Measurements from ENCODE around the gene USP3. TPM values are rescaled to one million over a fixed set of nuclear protein-coding genes. Genes with fewer than 3 reads are reported as not detected.

Gene USP3
- total and polyA plus RNA-seq, 9 of the 15 experiments (the other 6 are each of a cell fraction or from before 2014, with no cell fraction given) = 17.3 to 54.3 (median 34.8) TPM

DNA sequence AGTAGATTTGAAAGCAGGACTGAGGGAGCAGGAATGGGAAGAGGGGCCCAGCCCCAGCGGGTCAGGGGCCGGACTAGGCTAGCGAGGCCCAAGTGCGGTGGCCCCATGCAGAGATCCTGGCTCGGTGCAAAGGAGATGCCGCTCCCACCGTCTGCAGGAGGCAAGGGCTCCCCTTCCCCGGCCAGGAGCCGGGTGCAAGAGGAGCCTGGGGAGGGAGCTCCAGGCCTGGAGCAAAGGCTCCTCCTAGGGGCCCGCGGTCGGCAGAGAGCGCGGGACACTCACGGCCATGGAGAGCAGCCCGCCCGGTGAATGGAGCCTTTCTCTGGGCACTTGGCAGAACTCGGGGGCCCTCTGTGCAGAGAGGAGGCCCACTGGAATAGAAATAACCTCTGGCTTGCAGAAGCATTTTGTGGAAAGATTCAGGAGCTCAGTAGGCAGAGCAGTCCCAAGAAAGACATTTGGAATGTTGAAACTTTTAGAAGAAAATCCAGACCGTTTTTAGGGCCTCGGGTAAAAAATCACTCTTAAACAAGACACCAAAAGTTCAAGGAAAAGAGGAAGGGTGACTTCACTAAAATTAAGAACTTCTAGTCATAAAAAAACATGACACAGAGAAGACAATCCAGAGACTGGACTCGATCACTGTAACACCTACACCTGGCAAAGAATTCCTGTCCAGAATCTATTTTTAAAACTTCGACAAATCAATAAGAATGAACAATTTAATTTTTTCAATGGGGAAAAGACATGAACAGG, 43.0 kb upstream of the USP3 start:
- no peak overlapping the region for H3K27ac ChIP-seq (ENCODE audit: extremely low read depth, low read depth, low read length)
- DNase-seq (ENCODE audit: extremely low read depth in 1 of 4, low spot score in 3 of 4) = no peak
- no peaks in the 10 kb centered on the region; a peak in 1 of 5 replicates for H3K27me3 ChIP-seq (ENCODE audit: control insufficient read depth in 2 of 2, insufficient read depth in 2 of 2, low read length in 2 of 2)
- intact Hi-C loops (cut with micrococcal nuclease) = no loop called here
- 55% methylated on average over 16 of the region's 22 CpGs for WGBS (ENCODE audit: insufficient coverage, low coverage, missing lambda C conversion rate)
- TF ChIP-seq JUND (IDR thresholded peaks at IDR 0.05; ENCODE audit: borderline replicate concordance, low read depth, low read length) (no peak), JUND (tag; IDR thresholded peaks at IDR 0.05; ENCODE audit: borderline replicate concordance, low read depth, low read length) (no peak), CTCF (IDR thresholded peaks at IDR 0.05 in 2 of 3, conservative IDR thresholded peaks at IDR 0.05 in 1 of 3; ENCODE audit: insufficient read depth in 2 of 3, low read depth in 1 of 3, low read length in 3 of 3) (0 out of 6 replicates have a peak, but pooled peaks of 1 of the 3 experiments have one; percentile 6), SRSF9 (IDR thresholded peaks at IDR 0.05; ENCODE audit: borderline replicate concordance, low read depth, low read length) (no peak), SAFB (IDR thresholded peaks at IDR 0.05; ENCODE audit: borderline replicate concordance, low read depth, low read length) (no peak), MTF1 (CRISPR knock-in tag; IDR thresholded peaks at IDR 0.05; ENCODE audit: borderline replicate concordance) (no peak), GTF2F1 (IDR thresholded peaks at IDR 0.05; ENCODE audit: low read depth, low read length) (no peak), FOXM1 (IDR thresholded peaks at IDR 0.05; ENCODE audit: low read depth) (no peak), FOXM1 (CRISPR knock-in tag; IDR thresholded peaks at IDR 0.05; ENCODE audit: low read depth) (no peak), GTF2E2 (tag; IDR thresholded peaks at IDR 0.05) (no peak)
- TF ChIP-seq, protein P1, sequence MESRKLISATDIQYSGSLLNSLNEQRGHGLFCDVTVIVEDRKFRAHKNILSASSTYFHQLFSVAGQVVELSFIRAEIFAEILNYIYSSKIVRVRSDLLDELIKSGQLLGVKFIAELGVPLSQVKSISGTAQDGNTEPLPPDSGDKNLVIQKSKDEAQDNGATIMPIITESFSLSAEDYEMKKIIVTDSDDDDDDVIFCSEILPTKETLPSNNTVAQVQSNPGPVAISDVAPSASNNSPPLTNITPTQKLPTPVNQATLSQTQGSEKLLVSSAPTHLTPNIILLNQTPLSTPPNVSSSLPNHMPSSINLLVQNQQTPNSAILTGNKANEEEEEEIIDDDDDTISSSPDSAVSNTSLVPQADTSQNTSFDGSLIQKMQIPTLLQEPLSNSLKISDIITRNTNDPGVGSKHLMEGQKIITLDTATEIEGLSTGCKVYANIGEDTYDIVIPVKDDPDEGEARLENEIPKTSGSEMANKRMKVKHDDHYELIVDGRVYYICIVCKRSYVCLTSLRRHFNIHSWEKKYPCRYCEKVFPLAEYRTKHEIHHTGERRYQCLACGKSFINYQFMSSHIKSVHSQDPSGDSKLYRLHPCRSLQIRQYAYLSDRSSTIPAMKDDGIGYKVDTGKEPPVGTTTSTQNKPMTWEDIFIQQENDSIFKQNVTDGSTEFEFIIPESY (CRISPR knock-in tag; IDR thresholded peaks at IDR 0.05) = peak; percentile 40; the same call in 1 of the 2 replicates
- H3K4me3 ChIP-seq = no peak overlapping the region
- H2AFZ ChIP-seq (ENCODE audit: low read depth, low read length) = peak overlapping the region; percentile 13; the same call in 1 of the 2 replicates
- BruUV-seq (replicated peaks) = no TSS peak
- H3K36me3 ChIP-seq (ENCODE audit: control insufficient read depth, insufficient read depth, low read length) = no peaks in the 10 kb centered on the region
- H4K20me1 ChIP-seq (replicated peaks; ENCODE audit: control insufficient read depth, insufficient read depth, low read length) = no peaks in the 10 kb centered on the region
- ChIA-PET CTCF (ENCODE audit: low intra/inter-chr PET ratio) (no interaction called here), POLR2A (interaction anchor here (1.0 kb wide), 1 partner anchor 14 kb away, joined by 3 read pairs; no protein-coding TSS in a partner anchor)
- no peak for FAIRE-seq
- H3K9ac ChIP-seq (ENCODE audit: insufficient read depth in 1 of 2, low read depth in 2 of 2, low read length in 2 of 2) = no peak overlapping the region
- no peaks in the 10 kb centered on the region; the same call in 1 of the 2 replicates for H3K9me3 ChIP-seq (replicated peaks; ENCODE audit: control insufficient read depth, insufficient read depth, low read depth, low read length)
- ATAC-seq = no peak
- H3K79me2 ChIP-seq (ENCODE audit: control insufficient read depth, insufficient read depth, low read length) = no peaks in the 10 kb centered on the region
- no peaks in the 10 kb centered on the region for H3K9me1 ChIP-seq (ENCODE audit: control insufficient read depth, insufficient read depth, low read length)
- peaks cover 2 to 5% of the 10 kb centered on the region in 2 experiments; a peak in 3 of 5 replicates for H3K4me1 ChIP-seq (replicated peaks in 1 of 2; ENCODE audit: control insufficient read depth in 2 of 2, insufficient read depth in 2 of 2, low read length in 2 of 2)
- H3K4me2 ChIP-seq (ENCODE audit: insufficient read depth, low read length) = no peak overlapping the region
- in situ Hi-C loops (cut with MboI) = loop anchor here (25.0 kb wide), 1 partner anchor 601 kb away; no protein-coding TSS in a partner anchor

Measured in K562 (cell line).